Measurements from ENCODE around the gene PCDHA8.
"Not testable (repeated sequence)": the region's sequence is repeated elsewhere in the genome, so short reads cannot be mapped to it uniquely, and the experiment has no call there.

PCDHA8 gene, protein sequence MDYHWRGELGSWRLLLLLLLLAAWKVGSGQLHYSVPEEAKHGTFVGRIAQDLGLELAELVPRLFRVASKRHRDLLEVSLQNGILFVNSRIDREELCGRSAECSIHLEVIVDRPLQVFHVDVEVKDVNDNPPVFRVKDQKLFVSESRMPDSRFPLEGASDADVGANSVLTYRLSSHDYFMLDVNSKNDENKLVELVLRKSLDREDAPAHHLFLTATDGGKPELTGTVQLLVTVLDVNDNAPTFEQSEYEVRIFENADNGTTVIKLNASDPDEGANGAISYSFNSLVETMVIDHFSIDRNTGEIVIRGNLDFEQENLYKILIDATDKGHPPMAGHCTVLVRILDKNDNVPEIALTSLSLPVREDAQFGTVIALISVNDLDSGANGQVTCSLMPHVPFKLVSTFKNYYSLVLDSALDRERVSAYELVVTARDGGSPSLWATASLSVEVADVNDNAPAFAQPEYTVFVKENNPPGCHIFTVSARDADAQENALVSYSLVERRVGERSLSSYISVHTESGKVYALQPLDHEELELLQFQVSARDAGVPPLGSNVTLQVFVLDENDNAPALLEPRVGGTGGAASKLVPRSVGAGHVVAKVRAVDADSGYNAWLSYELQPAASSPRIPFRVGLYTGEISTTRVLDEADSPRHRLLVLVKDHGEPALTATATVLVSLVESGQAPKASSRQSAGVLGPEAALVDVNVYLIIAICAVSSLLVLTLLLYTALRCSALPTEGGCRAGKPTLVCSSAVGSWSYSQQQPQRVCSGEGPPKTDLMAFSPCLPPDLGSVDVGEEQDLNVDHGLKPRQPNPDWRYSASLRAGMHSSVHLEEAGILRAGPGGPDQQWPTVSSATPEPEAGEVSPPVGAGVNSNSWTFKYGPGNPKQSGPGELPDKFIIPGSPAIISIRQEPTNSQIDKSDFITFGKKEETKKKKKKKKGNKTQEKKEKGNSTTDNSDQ

DNA sequence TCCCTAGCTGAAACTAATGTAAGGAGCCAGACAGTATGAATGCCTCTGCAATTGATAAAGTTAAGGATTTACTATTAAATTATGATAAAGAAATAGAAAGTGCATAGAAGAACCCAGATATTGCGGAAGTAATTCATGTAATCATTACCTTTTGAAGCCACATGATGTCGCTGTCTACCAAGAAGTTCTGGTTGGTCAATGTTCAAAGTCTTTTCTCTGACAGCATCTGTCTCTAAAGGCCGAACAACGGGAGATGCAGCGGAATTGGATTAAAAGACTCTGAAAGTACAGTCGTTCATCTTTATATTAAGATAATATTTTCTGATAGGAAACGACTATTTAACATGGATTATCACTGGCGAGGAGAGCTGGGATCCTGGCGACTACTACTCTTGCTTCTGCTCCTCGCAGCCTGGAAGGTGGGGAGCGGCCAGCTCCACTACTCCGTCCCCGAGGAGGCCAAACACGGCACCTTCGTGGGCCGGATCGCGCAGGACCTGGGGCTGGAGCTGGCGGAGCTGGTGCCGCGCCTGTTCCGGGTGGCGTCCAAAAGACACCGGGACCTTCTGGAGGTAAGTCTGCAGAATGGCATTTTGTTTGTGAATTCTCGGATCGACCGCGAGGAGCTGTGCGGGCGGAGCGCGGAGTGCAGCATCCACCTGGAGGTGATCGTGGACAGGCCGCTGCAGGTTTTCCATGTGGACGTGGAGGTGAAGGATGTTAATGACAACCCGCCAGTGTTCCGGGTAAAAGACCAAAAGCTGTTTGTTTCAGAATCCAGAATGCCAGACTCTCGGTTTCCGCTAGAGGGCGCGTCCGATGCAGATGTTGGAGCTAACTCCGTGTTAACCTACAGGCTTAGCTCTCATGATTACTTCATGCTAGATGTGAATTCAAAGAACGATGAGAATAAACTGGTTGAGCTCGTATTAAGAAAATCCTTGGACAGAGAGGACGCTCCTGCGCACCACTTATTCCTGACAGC lies at the start of gene PCDHA8:
TSS of gene PCDHA8 (plus strand) at position 210 of the 985 bp plus-strand sequence. CDS start at position 345, 135 bp downstream.
- DNase-seq (ENCODE audit: low read depth in 2 of 2), result no peak

GRCh38 chr5:140794595-140795258 lies 46.3 kb upstream of the PCDHA8 start, which contains the start of gene PCDHA2:
Gene PCDHA2, plus strand, starts transcription at chr5:140794852.
- DNase-seq (ENCODE audit: low read depth in 2 of 2), result no peak

GRCh38 chr5:140795259-140795641 lies 45.7 kb upstream of the PCDHA8 start:
- DNase-seq (ENCODE audit: low read depth in 2 of 2), result no peak

- not testable (repeated sequence) for DNase-seq (ENCODE audit: low read depth in 2 of 2)
Observed at GRCh38 chr5:140796072-140796717, 44.8 kb upstream of the PCDHA8 start.

GRCh38 chr5:140796718-140797095 lies 44.3 kb upstream of the PCDHA8 start:
- DNase-seq (ENCODE audit: low read depth in 2 of 2), result no peak

DNA sequence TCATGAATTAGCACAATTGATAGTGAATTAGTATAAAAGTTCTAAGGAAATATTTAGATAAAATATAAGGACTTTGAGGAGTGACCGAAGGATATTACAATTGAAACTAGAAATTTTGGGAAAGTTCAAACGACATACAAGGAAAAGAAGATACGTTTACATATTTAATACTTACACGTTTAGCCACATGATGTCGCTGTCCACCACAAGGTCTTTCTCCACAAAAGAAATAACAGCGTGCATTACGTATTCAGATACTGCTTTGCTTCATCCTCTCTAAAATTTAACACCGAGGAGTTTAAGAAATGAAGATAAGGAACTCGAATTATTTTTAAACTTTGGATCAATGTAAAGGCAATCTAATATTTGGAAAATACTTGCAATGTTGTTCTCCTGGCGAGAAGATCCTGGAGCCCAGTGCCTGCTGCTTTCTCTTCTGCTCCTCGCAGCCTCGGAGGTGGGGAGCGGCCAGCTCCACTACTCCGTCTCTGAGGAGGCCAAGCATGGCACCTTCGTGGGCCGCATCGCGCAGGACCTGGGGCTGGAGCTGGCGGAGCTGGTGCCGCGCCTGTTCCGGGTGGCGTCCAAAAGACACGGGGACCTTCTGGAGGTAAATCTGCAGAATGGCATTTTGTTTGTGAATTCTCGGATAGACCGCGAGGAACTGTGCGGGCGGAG lies 40.0 kb upstream of the PCDHA8 start, which contains the start of gene PCDHA3:
TSS of gene PCDHA3 (plus strand) at position 242 of the 678 bp plus-strand sequence.
- no peak for DNase-seq (ENCODE audit: low read depth in 2 of 2)

GRCh38 chr5:140801494-140801841 lies 39.5 kb upstream of the PCDHA8 start:
- no peak for DNase-seq (ENCODE audit: low read depth in 2 of 2)

DNA sequence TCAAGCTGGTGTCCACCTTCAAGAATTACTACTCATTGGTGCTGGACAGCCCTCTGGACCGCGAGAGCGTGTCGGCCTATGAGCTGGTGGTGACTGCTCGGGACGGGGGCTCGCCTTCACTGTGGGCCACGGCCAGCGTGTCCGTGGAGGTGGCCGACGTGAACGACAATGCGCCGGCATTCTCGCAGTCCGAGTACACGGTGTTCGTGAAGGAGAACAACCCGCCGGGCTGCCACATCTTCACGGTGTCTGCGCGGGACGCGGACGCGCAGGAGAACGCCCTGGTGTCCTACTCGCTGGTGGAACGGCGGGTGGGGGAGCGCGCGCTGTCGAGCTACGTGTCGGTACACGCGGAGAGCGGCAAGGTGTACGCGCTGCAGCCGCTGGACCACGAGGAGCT lies 38.6 kb upstream of the PCDHA8 start:
- DNase-seq (ENCODE audit: low read depth in 2 of 2), result not testable (repeated sequence)

GRCh38 chr5:140802781-140803271 lies 38.2 kb upstream of the PCDHA8 start:
- DNase-seq (ENCODE audit: low read depth in 2 of 2), result no peak

- no peak for DNase-seq (ENCODE audit: low read depth in 2 of 2)
Observed at GRCh38 chr5:140806834-140807775, 33.9 kb upstream of the PCDHA8 start, which contains the start of gene PCDHA4. Gene PCDHA4, plus strand, starts transcription at chr5:140807068.

GRCh38 chr5:140808241-140808888 lies 32.6 kb upstream of the PCDHA8 start:
- DNase-seq (ENCODE audit: low read depth in 2 of 2), result not testable (repeated sequence)

DNA sequence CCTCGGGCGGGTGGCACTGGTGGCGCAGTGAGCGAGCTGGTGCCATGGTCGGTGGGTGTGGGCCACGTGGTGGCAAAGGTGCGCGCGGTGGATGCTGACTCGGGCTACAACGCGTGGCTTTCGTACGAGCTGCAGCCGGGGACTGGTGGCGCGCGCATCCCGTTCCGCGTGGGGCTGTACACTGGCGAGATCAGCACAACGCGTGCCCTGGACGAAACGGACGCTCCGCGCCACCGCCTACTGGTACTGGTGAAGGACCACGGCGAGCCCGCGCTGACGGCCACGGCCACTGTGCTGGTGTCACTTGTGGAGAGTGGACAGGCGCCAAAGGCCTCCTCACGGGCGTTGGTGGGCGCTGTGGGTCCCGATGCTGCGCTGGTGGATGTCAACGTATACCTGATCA lies 32.1 kb upstream of the PCDHA8 start:
- no peak for DNase-seq (ENCODE audit: low read depth in 2 of 2)

DNA sequence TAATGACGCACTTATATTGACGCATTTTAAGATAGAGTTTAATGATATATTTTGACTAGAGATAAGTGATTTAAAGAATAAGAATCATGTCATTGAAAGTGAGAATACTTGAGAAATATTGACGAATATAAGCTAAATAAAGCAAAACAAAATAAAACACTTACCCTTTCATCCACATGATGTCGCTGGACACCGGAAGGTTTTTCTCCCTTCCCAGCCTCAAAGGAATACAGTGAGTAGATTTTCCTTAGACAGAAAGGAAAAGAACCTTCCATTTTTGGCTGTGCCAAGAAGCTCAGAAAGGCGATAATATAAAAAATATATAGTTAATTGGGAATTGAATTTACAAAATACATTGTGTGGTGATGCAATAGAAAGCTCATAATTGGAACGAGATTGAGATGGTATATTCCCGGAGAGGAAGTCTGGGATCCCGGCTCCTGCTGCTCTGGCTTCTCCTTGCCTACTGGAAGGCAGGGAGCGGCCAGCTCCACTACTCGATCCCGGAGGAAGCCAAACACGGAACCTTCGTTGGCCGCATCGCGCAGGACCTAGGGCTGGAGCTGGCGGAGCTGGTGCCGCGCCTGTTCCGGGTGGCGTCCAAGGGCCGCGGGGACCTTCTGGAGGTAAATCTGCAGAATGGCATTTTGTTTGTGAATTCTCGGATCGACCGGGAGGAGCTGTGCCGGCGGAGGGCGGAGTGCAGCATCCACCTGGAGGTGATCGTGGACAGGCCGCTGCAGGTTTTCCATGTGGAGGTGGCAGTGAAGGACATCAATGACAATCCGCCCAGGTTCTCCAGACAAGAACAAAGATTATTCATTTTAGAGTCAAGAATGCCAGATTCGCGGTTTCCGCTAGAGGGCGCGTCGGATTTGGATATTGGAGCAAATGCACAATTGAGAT lies 19.4 kb upstream of the PCDHA8 start, which contains the start of gene PCDHA5:
TSS of gene PCDHA5 (plus strand) at position 239 of the 906 bp plus-strand sequence.
- DNase-seq (ENCODE audit: low read depth in 2 of 2), result no peak

- no peak for DNase-seq (ENCODE audit: low read depth in 2 of 2)
Observed at GRCh38 chr5:140822281-140822629, 18.7 kb upstream of the PCDHA8 start.

GRCh38 chr5:140822969-140823368 lies 18.0 kb upstream of the PCDHA8 start:
- DNase-seq (ENCODE audit: low read depth in 2 of 2), result not testable (repeated sequence)

DNA sequence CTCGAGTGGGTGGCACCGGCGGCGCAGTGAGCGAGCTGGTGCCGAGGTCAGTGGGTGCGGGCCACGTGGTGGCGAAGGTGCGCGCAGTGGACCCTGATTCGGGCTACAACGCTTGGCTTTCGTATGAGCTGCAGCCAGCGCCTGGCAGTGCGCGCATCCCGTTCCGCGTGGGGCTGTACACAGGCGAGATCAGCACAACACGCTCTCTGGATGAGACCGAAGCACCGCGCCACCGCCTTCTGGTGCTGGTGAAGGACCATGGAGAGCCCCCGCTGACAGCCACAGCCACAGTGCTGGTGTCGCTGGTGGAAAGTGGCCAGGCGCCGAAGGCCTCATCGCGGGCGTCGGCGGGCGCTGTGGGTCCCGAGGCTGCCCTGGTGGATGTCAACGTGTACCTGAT lies 17.5 kb upstream of the PCDHA8 start:
- no peak for DNase-seq (ENCODE audit: low read depth in 2 of 2)

Data from stimulated activated CD8-positive, alpha-beta memory T cell treated with anti-CD3 and anti-CD28 coated beads, Interleukin-15, amount 100 ng/mL, for 4 hours (primary cell).